SK-N-SH (cell line): ENCODE data around the gene TNFRSF1A. TPM values are rescaled to one million over a fixed set of nuclear protein-coding genes. Genes with fewer than 3 reads are reported as not detected.

Experiments
- CTCF ChIA-PET: fragments of 300-600, 350-600 bp; formaldehyde crosslinking; extraction: SDS; loops from one replicate; lab custom pipeline; 2021; lab: Yijun Ruan, JAX
- POLR2A ChIA-PET: fragments of 350-600 bp; sonication (Branson Sonifier 250); formaldehyde crosslinking; extraction: SDS; loops from one replicate; lab custom pipeline; 2020; ENCODE audit warnings: antibody characterized with exemption, inconsistent platforms; lab: Yijun Ruan, JAX
- DNase-seq: peaks from one replicate; pipeline ENCODE4 v3.0.0; 2012
- H2AFZ ChIP-seq: fragments of 200-600 bp; sonication (generic); 2 replicates; pipeline ENCODE4 v1.8.1; 2016; ENCODE audit warnings: antibody characterized with exemption, mild to moderate bottlenecking, low read depth
- H3F3A ChIP-seq: fragments of 200-600 bp; sonication (generic); replicated peaks from 2 replicates; pipeline ENCODE3; 2016; ENCODE audit warnings: antibody characterized with exemption, mild to moderate bottlenecking; ENCODE audit not compliant: insufficient read depth
- H3K27ac ChIP-seq, 2 experiments: fragments of 200-500 bp in 1 of 2; fragments of 200-600 bp in 1 of 2; sonication (Bioruptor generic) in 1 of 2; sonication (generic), shearing (Covaris generic) in 1 of 2; 2 replicates each; pipeline versions ENCODE4 v1.5.1 to v1.6.1; 2014 to 2016; ENCODE audit warnings: low read depth in 2 of 2, inconsistent platforms in 1 of 2, low read length in 1 of 2, mild to moderate bottlenecking in 1 of 2, mixed read lengths in 1 of 2
- H3K27me3 ChIP-seq: fragments of 200-600 bp; sonication (generic), shearing (Covaris generic); 2 replicates; pipeline ENCODE4 v1.6.1; 2016; ENCODE audit warnings: mixed run types; ENCODE audit not compliant: insufficient read depth
- H3K36me3 ChIP-seq, 2 experiments: fragments of 200-500 bp in 1 of 2; fragments of 200-600 bp in 1 of 2; sonication (Bioruptor generic) in 1 of 2; sonication (generic) in 1 of 2; replicated peaks in 1 of 2; 2 replicates each; pipeline versions ENCODE3 to v1.5.1; 2014 to 2016; ENCODE audit warnings: low read length in 1 of 2, mild to moderate bottlenecking in 1 of 2; ENCODE audit not compliant: insufficient read depth in 2 of 2, control insufficient read depth in 1 of 2
- H3K4me1 ChIP-seq, 2 experiments: fragments of 200-500 bp in 1 of 2; fragments of 200-600 bp in 1 of 2; sonication (Bioruptor generic) in 1 of 2; sonication (generic), shearing (Covaris generic) in 1 of 2; 2 replicates each; pipeline versions ENCODE4 v1.5.1 to v1.6.1; 2014 to 2016; ENCODE audit warnings: low read depth in 1 of 2, low read length in 1 of 2, mixed run types in 1 of 2; ENCODE audit not compliant: insufficient read depth in 2 of 2, control insufficient read depth in 1 of 2
- H3K4me2 ChIP-seq: fragments of 200-600 bp; sonication (generic), shearing (Covaris generic); 2 replicates; pipeline ENCODE4 v1.6.1; 2017; ENCODE audit warnings: mixed run types
- H3K4me3 ChIP-seq, 2 experiments: fragments of 200-500 bp in 1 of 2; fragments of 200-600 bp in 1 of 2; sonication (Bioruptor generic) in 1 of 2; sonication (generic), shearing (Covaris generic) in 1 of 2; 2 replicates each; pipeline versions ENCODE4 v1.5.1 to v1.8.1; 2014 to 2016; ENCODE audit warnings: low read depth in 2 of 2, inconsistent platforms in 1 of 2, low read length in 1 of 2, mild to moderate bottlenecking in 1 of 2, mixed read lengths in 1 of 2, moderate library complexity in 1 of 2
- H3K79me2 ChIP-seq: fragments of 200-600 bp; sonication (generic); 2 replicates; pipeline ENCODE4 v1.8.1; 2017; ENCODE audit warnings: mild to moderate bottlenecking; ENCODE audit not compliant: insufficient read depth
- H3K9ac ChIP-seq: fragments of 200-600 bp; sonication (generic); 2 replicates; pipeline ENCODE4 v1.6.1; 2017; ENCODE audit warnings: mixed run types
- H3K9me2 ChIP-seq: fragments of 200-600 bp; sonication (generic); 2 replicates; pipeline ENCODE4 v1.6.1; 2017; ENCODE audit warnings: mixed run types
- H3K9me3 ChIP-seq: fragments of 200-600 bp; sonication (generic); 2 replicates; pipeline ENCODE4 v1.6.1; 2017; ENCODE audit warnings: mixed run types, mild to moderate bottlenecking, moderate library complexity
- H4K20me1 ChIP-seq: fragments of 200-600 bp; sonication (generic); 2 replicates; pipeline ENCODE4 v1.6.1; 2017; ENCODE audit warnings: mild to moderate bottlenecking, mixed run types; ENCODE audit not compliant: insufficient read depth
- GABPA ChIP-seq: IDR thresholded peaks from 2 replicates; pipeline ENCODE4 v1.4.0; 2012; ENCODE audit warnings: low read depth, mild to moderate bottlenecking
- MXI1 ChIP-seq: IDR thresholded peaks from 2 replicates; pipeline ENCODE4 v1.6.1; 2012; ENCODE audit warnings: mild to moderate bottlenecking, low read depth, low read length, improper control_type of control experiment
- RAD21 ChIP-seq: IDR thresholded peaks from 2 replicates; pipeline ENCODE4 v1.6.1; 2012; ENCODE audit warnings: mild to moderate bottlenecking, low read length
- RXRA ChIP-seq: IDR thresholded peaks from 2 replicates; pipeline ENCODE4 v1.4.0; 2012; ENCODE audit warnings: low read depth, mild to moderate bottlenecking, borderline replicate concordance
- SMC3 ChIP-seq: IDR thresholded peaks from 2 replicates; pipeline ENCODE4 v1.6.1; 2012; ENCODE audit warnings: low read depth, low read length, improper control_type of control experiment
- YY1 ChIP-seq: IDR thresholded peaks from 2 replicates; pipeline ENCODE4 v1.4.0; 2012; ENCODE audit warnings: low read depth, mild to moderate bottlenecking
- WGBS: methylation state at CpG from one replicate; pipeline ENCODE4 v1.1.6; 2017; ENCODE audit warnings: low lambda C conversion rate; 5-methylcytosine and 5-hydroxymethylcytosine counted together
- polyA plus RNA-seq, 3 experiments: library from polyadenylated mRNA; depleted of rRNA; stranded (reverse); fragments of >200 nt; gene quantifications; 2 replicates each; pipeline ENCODE4 v1.2.3, GENCODE V29; 2012
- TF ChIP-seq, protein P1 (sequence below): fragments of 150-350 bp; IDR thresholded peaks from 2 replicates; pipeline ENCODE4 v1.6.1; 2016; ENCODE audit warnings: mild to moderate bottlenecking, low read depth, low read length
- TF ChIP-seq, protein P2 (sequence below): IDR thresholded peaks from 2 replicates; pipeline ENCODE4; 2012

Gene TNFRSF1A
- polyA plus RNA-seq, 1 of the 3 experiments (the other 2 are of a cell fraction) = 92.9 TPM

DNA sequence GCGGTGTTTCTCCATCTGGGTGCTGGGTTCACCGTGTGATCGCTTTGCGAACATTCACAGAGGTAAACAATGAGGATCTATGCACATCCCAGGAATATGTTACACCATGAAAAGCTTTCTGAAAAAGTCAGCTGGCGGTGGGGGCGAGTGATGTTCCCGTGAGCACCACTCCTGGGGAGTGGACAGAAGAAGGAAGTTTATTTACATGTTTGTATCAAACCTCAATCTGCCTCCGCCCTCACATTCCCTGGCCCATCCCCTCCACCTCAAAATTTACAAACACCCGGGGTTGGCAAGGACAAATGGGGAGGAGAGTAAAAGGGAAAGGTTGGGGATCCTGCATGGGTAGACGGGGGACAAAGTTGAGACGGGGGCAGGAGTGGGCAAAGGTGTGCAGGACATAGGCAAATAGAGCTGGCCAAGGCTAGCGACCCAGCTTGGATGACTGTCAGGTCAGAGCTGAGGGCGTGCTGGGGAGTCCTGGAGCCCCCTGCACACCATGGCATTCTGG lies 6.9 kb downstream of the TNFRSF1A start:
- Histone ChIP-seq H3K36me3 (peaks cover 33 to 36% of the 10 kb centered on the region in 2 experiments), H3K9me3 (no peaks in the 10 kb centered on the region), H3K9me2 (no peaks in the 10 kb centered on the region), H3F3A (peaks cover 65% of the 10 kb centered on the region), H3K4me1 (peaks cover 42 to 71% of the 10 kb centered on the region in 2 experiments), H3K79me2 (peaks cover 77% of the 10 kb centered on the region), H2AFZ (no peak overlapping the region), H3K27ac (peak overlapping the region; percentile 96 to 100), H3K27me3 (no peaks in the 10 kb centered on the region), H3K4me2 (peak overlapping the region; percentile 88), H3K4me3 (0 out of 4 replicates have a peak overlapping the region, but pooled peaks of 1 of the 2 experiments have one; percentile 33), H4K20me1 (peaks cover 12% of the 10 kb centered on the region; the same call in 1 of the 2 replicates), H3K9ac (peak overlapping the region; percentile 83)
- no peak for DNase-seq
- POLR2A ChIA-PET = no interaction called here
- TF ChIP-seq GABPA (no peak), SMC3 (no peak), MXI1 (no peak)
- CTCF ChIA-PET = interaction anchor here (0.8 to 2.5 kb wide), 7 partner anchors 49 to 885 kb away, joined by 3 to 10 read pairs (median 3); no protein-coding TSS in a partner anchor
- 74% methylated on average over 13 of the region's 13 CpGs for WGBS

DNA sequence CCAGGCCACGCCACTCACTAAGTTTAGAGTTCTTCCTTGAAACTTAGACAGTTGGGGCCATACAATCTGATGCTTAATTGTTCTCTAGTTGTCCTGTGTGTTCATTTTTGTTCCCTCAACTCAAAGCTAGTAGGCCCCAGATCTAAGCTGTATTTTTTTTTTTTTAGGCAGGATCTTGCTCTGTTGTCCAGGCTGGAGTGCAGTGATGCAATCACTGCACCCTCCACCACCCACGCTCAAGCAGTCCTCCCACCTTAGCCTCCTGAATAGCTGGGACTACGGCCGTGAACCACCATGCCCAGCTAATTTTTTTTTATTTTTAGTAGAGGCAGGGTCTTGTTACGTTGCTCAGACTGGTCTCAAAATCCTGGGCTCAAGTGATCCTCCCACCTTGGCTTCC lies 7.5 kb downstream of the TNFRSF1A start:
- ChIA-PET POLR2A (interaction anchor here (0.6 kb wide), 1 partner anchor 136 kb away, joined by 3 read pairs; the partner anchor contains the start of gene VAMP1), CTCF (interaction anchor here (2.5 kb wide), 1 partner anchor 131 kb away, joined by 10 read pairs; no protein-coding TSS in a partner anchor)
- peaks cover 65% of the 10 kb centered on the region for H3F3A ChIP-seq
- H3K27me3 ChIP-seq = no peaks in the 10 kb centered on the region
- no peaks in the 10 kb centered on the region for H3K9me3 ChIP-seq
- no peaks in the 10 kb centered on the region for H3K9me2 ChIP-seq
- 80% methylated on average over 5 of the region's 5 CpGs for WGBS
- H4K20me1 ChIP-seq = peaks cover 8% of the 10 kb centered on the region; the same call in 1 of the 2 replicates
- no peak overlapping the region for H3K4me3 ChIP-seq
- peak overlapping the region; percentile 96 to 100 for H3K27ac ChIP-seq
- peaks cover 75% of the 10 kb centered on the region for H3K79me2 ChIP-seq
- DNase-seq = no peak
- peaks cover 39 to 40% of the 10 kb centered on the region in 2 experiments for H3K36me3 ChIP-seq
- peak overlapping the region; percentile 88 for H3K4me2 ChIP-seq
- peaks cover 36 to 66% of the 10 kb centered on the region in 2 experiments for H3K4me1 ChIP-seq
- TF ChIP-seq, protein P1, sequence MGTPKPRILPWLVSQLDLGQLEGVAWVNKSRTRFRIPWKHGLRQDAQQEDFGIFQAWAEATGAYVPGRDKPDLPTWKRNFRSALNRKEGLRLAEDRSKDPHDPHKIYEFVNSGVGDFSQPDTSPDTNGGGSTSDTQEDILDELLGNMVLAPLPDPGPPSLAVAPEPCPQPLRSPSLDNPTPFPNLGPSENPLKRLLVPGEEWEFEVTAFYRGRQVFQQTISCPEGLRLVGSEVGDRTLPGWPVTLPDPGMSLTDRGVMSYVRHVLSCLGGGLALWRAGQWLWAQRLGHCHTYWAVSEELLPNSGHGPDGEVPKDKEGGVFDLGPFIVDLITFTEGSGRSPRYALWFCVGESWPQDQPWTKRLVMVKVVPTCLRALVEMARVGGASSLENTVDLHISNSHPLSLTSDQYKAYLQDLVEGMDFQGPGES = no peak
- TF ChIP-seq RAD21 (no peak), YY1 (no peak), RXRA (no peak)
- TF ChIP-seq, protein P2, sequence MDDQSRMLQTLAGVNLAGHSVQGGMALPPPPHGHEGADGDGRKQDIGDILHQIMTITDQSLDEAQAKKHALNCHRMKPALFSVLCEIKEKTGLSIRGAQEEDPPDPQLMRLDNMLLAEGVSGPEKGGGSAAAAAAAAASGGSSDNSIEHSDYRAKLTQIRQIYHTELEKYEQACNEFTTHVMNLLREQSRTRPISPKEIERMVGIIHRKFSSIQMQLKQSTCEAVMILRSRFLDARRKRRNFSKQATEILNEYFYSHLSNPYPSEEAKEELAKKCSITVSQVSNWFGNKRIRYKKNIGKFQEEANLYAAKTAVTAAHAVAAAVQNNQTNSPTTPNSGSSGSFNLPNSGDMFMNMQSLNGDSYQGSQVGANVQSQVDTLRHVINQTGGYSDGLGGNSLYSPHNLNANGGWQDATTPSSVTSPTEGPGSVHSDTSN = no peak
- H2AFZ ChIP-seq = no peak overlapping the region
- peak overlapping the region; percentile 83; the same call in 1 of the 2 replicates for H3K9ac ChIP-seq
